ENCODE measurements around the gene BEST3.

The BEST3 gene

DNA sequence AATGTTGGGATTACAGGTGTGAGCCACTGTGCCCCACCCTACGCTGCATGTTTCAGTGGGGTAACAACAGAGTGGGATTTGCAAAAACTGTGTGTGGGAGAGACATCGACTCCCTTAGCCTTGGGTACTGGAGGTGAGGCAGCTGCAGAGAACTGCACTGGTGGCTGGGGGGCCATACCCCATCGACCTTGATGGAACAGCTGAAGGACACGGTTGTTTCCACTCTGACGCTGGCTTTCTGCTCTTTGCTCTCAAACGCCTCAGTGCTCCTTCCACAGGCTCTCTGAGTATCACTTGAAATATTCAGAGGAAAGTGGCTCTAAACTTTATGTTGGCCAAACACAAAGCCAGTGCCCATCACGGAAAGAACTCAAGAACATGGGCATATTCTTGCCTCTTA, 57.6 kb downstream of the BEST3 start:
- H3K4me3 ChIP-seq (ENCODE audit: low read depth, low read length) = no peak overlapping the region
- no peak for TF ChIP-seq CTCF (IDR thresholded peaks at IDR 0.05; ENCODE audit: low read depth, low read length, missing control alignments)
- DNase-seq (ENCODE audit: low read depth) = no peak

- TF ChIP-seq CTCF (IDR thresholded peaks at IDR 0.05; ENCODE audit: low read depth, low read length, missing control alignments) = peak; percentile 92
- DNase-seq (ENCODE audit: low read depth) = peak; percentile 31
- no peak overlapping the region for H3K4me3 ChIP-seq (ENCODE audit: low read depth, low read length)
Observed at GRCh38 chr12:69639400-69640016, 59.6 kb downstream of the BEST3 start.

- peak; percentile 30 for TF ChIP-seq CTCF (IDR thresholded peaks at IDR 0.05; ENCODE audit: low read depth, low read length, missing control alignments)
Observed at GRCh38 chr12:69633061-69633460, 66.0 kb downstream of the BEST3 start.

GRCh38 chr12:69630191-69630590, 68.9 kb downstream of the BEST3 start:
- DNase-seq (ENCODE audit: low read depth) = no peak
- H3K4me3 ChIP-seq (ENCODE audit: low read depth, low read length) = no peak overlapping the region
- TF ChIP-seq CTCF (IDR thresholded peaks at IDR 0.05; ENCODE audit: low read depth, low read length, missing control alignments) = peak; percentile 35

More at GRCh38 chr12:69633061-69633460, 66.0 kb downstream of the BEST3 start:
- DNase-seq (ENCODE audit: low read depth) = no peak
- H3K4me3 ChIP-seq (ENCODE audit: low read depth, low read length) = no peak overlapping the region

DNA sequence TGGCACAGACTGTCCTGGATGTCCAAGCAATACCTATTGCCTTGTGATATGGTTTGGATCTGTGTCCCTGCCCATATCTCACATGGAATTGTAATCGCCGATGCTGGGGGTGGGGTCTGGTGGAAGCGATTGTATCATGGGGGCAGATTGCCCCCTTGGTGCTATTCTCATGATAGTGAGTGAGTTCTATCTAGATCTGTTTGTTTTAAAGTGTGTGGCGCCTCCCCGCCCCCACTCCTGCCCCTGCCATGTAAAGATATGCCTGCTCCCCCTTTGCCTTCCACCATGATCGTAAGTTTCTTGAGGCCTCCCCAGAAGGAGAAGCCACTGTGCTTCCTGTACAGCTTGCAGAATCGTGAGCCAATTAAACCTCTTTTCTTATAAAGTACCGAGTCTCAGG, 71.6 kb downstream of the BEST3 start:
- no peak overlapping the region for H3K4me3 ChIP-seq (ENCODE audit: low read depth, low read length)
- no peak for DNase-seq (ENCODE audit: low read depth)
- TF ChIP-seq CTCF (IDR thresholded peaks at IDR 0.05; ENCODE audit: low read depth, low read length, missing control alignments) = no peak

DNA sequence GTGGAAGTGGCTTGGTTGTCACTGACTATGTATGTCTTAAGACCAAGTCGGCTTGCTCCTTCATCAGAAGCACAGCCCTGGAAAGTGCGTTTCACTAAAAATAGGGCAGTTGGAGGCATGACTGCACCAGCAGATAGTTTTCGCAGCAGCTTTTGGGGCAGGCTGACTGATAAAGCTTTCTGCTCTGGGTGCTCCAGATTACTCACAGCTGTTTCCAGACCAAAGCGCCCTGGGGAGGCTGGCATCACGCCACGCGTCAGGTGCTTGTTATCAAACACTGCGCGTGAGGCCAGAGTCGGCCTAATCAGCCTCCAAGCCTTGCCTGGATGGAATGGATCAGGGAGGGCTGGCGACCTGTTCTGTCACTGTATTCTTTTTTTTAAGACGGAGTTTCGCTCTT, 75.1 kb downstream of the BEST3 start:
- no peak for TF ChIP-seq CTCF (IDR thresholded peaks at IDR 0.05; ENCODE audit: low read depth, low read length, missing control alignments)
- DNase-seq (ENCODE audit: low read depth) = no peak
- H3K4me3 ChIP-seq (ENCODE audit: low read depth, low read length) = no peak overlapping the region

GRCh38 chr12:69621551-69621950, 77.6 kb downstream of the BEST3 start:
- DNase-seq (ENCODE audit: low read depth) = no peak
- TF ChIP-seq CTCF (IDR thresholded peaks at IDR 0.05; ENCODE audit: low read depth, low read length, missing control alignments) = no peak
- no peak overlapping the region for H3K4me3 ChIP-seq (ENCODE audit: low read depth, low read length)

All from GM12864 (cell line).